ENCODE results near the gene ZMYM4.

The ZMYM4 gene

DNA sequence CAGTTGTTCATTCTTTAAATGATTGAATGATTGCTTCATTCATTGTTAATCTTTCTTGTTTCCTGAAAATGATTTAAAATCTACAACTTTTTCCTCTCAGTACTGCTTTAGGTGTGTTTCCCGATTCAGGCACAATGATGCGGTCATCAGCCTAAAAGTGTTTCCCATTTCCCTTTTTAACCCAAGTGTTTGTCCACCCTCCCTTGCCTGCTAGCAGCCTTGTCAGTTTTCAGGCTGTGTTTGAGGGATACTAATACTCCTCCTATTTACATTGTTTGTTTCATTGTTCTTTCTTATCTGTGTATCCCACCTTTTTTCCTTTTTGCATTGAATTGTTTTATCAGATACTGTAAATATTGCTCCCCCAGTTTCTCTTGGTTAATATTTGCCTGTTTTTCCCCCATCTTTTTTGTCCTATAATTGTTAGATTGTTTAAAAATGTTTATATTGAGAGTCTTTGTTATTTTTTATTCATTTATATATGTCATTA is 157.6 kb downstream of the ZMYM4 start:
- no peak for DNase-seq

GRCh38 chr1:35428360-35428759 is 159.9 kb downstream of the ZMYM4 start:
- DNase-seq, result no peak

- DNase-seq, result no peak
Observed at GRCh38 chr1:35430762-35431161, 162.3 kb downstream of the ZMYM4 start.

- no peak for DNase-seq
Observed at GRCh38 chr1:35431173-35431599, 162.7 kb downstream of the ZMYM4 start.

- DNase-seq, result no peak
Observed at GRCh38 chr1:35432231-35432630, 163.7 kb downstream of the ZMYM4 start.

- no peak for DNase-seq
Observed at GRCh38 chr1:35433714-35434113, 165.2 kb downstream of the ZMYM4 start.

DNA sequence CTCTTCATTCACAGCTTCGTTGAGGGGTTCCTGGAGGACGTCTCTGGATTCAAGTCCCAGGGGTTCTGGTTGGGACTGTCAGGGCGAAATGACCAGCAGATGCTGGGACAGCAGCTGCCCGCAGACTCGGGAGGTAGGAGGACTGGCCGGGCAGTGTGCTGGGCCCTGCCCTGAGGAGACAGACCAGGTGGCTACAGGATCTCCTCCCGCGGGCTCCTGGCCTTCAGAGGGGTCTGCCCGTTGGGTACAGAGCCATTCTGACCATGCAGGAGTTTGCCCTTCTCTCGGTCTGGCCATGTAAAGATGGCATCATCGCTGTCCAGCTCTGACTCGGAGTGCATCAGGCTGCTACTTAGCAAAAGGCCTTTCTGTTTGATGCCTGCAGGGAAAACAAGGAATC is 166.2 kb downstream of the ZMYM4 start:
- no peak for DNase-seq

DNA sequence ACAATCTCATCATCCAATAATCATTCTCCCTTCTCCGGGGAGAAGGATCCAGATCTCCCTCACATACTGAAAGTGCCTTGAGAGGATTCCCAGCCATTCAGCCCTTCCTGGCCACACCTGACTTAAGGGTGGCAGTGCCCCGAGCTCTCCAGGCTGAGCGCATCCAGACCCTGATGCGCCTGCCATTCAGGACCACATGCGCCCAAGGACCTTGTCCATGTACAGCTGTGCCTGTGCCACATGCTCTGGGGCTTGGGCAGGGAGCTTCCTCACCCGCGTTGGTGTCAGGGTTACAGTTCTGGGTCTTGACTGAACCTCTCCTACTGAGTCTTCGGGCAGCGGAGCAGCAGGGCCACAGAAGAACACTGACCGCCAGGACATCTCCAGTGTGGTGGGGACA is 167.6 kb downstream of the ZMYM4 start:
- no peak for DNase-seq

DNA sequence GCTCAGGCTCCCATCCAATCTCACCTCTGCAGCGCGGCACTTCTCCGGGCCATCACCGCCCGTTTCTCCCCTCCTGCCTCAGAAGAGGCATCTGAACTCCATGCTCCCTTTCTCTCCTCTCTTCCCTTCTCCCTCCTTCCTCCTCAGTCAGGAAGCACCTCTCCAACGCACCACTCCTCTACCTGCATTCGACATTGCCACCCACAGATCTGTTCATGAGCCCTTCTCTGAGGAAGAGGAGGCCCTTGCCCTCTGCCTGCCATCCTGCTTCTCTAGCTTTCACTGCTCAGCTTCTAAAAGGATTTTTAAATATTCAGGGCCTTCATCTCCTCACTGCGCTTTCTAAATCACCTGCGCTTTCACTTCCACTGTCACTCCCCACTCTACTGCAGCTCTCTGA is 168.7 kb downstream of the ZMYM4 start:
- no peak for DNase-seq

- DNase-seq, result no peak
Observed at GRCh38 chr1:35439626-35440025, 171.1 kb downstream of the ZMYM4 start.

DNA sequence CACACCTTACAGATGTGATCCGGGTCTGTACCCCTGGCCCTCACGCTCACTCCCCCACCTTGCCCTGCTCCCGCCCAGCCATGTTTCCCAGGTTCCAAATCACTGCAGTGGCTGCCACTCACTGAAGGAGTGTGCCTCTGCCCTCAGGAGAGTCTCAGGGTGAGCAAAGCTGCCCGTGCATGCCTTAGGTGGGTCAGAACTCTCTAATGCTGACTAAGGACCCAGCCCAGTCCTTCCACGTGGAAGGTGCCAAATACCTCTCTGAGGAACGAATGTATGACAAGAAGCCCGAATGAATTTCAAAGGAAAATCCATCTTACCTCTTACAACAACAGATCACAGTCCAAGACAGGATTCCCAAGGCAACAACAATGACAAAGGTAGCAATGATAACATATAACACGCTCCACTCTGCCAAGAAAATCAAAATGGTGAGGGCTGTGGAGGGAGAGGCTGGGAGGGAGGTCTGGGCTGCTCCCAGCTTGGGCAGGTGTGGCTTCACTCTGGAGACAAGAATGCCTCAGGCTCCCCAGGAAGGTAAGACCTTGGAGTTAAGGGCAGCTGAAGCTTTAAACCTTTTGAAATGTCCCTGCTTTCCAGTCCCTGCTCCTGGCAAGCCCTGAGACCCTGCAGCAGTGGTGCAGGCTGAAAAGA is 173.5 kb downstream of the ZMYM4 start:
- no peak for DNase-seq

DNA sequence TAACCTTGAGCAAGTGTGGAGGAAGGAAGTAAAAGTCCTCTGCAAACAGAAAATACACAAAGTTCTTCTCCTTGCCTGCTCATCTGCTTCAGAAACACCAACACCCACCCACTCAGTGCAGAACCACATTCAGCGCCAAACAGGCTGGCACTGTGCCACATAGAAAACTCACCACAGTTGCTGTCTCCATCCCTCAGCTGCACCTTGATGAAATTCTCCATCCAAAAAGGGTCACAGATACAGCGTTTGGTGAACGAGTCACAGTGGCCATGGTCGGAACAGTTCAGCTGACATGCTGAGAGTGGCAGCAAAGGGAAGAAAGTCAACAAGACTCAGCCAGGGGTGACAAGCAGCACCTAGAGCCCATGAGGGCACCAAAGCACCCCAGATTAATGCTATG is 174.2 kb downstream of the ZMYM4 start:
- no peak for DNase-seq

GRCh38 chr1:35443768-35444518 is 175.4 kb downstream of the ZMYM4 start:
- no peak for DNase-seq

DNA sequence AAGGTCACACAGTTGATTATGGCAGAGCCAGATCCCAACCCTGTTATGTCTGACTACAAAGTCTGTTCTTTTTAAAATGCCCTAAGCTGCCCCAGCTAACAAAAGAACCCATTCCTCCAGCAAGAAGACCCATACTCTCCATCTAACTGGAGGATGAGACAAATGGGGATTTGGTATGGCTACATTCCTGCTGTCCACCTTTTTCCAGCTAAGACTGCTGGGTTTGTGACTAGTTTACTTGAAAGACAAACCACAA is 175.9 kb downstream of the ZMYM4 start:
- no peak for DNase-seq

DNA sequence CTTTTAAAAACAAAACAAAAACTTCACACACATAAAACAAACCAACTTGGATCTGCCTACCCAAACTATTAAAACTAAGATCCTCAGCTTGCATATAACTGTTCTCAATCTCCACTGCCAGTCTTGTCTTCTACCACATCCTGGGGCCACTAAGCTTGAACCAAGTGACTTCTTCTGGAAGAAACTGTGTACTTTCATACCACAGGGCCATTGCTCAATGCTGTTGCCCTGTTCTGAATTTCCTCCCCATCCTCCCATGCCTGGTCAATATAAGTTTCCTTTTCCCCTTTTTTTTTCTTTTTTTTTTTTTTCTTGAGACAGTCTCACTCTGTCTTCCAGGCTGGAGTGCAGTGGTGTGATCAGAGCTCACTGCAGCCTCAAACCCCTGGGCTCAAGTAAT is 178.8 kb downstream of the ZMYM4 start:
- DNase-seq, result no peak

DNA sequence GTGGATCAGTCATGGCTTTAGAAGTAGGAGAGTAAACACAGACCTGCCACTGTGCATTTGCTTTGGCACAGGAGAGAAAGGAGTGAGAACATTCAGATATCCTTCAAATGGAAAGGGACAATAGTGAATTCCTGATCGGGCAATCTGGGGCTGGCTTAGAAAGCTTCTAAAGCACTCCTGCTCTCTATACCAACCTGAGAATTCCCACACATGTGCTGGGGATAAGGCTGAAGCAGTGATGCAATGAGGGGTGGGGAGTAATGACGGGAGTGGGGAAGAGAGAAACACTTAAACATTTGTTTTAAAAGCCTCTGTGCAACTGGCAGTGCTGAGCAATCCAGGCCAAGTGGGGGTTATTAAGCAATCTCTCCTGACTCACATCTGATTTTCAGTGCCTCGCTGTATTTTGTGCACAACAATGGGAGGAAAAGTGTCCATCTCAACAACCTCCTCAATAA is 179.9 kb downstream of the ZMYM4 start:
- DNase-seq, result no peak

GRCh38 chr1:35449334-35450008 is 181.0 kb downstream of the ZMYM4 start:
- DNase-seq, result no peak

DNA sequence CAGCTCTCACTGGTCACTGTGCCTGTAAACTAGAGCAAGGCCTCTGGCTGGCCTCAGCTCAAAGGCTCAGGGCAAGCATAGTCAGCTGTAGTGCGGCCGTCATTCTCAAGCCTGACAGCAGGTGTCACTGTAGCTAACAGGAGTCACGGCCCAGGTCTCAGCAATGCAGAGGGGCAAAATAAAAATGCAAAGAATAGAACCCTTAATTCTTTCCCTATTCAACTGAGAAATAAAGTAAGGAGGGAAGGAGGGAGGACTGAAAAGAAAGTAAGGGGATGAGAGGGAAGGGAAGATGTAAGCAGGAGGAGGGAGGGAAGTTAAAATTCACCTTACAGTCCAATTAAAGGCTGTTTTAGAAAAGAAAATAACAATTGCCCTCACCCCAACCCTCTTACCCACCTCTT is 182.6 kb downstream of the ZMYM4 start:
- peak; percentile 72 to 79 for DNase-seq

DNA sequence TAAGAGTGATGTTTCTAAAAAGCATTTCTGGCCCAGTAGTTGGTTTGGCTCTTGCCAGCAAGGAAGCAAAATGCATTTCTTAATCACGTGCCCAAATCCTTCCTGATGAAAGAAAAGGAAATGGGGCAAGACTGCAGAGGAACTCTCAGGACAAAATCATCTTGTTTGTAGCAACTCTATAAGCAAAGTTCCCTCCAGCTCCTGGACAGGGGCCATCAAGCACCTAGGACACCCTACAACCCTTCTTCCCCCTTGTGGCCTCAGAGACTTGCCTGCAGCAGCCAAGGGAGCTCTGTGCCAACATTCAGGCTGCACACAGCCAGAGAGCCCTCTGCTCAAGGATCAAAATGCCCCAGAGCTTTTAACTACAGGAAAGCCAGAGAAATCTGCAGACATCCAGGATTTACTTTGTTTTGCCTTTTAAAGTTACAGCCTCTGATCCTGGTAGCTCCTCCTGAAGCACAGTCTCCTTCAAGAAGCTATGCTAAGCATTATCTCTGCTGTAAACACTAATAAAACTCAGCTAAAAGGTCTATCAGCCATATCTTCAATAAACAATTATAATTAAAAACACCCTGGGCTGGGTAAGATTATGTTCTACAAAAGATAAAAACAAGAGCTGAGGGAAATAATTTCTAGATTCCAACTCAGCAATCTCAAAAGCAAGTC is 183.7 kb downstream of the ZMYM4 start:
- peak in 1 of 2 donors; percentile 13 for DNase-seq

DNA sequence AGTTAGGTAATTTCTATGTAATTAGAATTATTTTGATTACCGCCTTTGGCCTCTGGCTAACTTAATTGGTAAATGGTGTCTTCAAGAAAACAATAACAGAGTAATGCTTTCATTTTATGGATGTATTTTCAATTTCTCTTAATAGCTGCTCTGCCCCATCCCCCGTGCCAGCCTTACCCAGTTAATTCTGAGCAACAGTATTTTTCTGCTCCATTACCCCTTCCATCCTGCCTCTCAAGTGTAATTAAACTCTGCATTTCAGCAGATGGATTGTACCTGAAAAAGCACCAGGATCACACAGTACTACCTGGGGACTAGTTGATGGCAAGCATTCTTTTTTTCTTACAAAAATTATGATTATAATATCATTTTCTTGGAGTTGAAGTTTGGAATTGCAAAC is 184.5 kb downstream of the ZMYM4 start:
- no peak for DNase-seq

- DNase-seq, result no peak
Observed at GRCh38 chr1:35454176-35454575, 185.7 kb downstream of the ZMYM4 start.

GRCh38 chr1:35454616-35455015 is 186.1 kb downstream of the ZMYM4 start:
- DNase-seq, result no peak

DNA sequence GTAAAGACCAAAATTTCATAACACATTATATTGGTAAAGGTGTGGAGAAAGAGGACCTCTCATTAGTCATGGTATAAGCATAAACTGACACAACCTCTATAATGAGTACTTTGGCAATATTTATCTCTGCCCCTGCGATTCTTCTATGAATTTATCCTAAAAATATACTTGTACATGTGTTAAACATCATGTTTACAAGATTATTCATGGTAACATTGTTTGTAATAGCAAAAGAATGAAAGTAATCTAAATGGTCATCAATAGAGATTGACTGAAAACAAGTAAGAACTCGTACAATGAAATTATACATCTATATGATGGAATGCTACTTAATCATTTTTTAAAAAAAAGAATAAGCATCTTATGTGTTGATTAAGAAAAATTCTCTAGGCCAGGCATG is 192.3 kb downstream of the ZMYM4 start:
- DNase-seq, result no peak
